Erythroblast (primary cell): ENCODE data around the gene HSD11B1L.

ENCODE experiments used
- GATA1 ChIP-seq: IDR thresholded peaks from 2 replicates; pipeline ENCODE4 v1.6.1; 2011; ENCODE audit warnings: low read depth, mild to moderate bottlenecking, control low read depth, low read length, moderate library complexity
- POLR2A ChIP-seq: IDR thresholded peaks from 2 replicates; pipeline ENCODE4 v1.6.1; 2011; ENCODE audit warnings: mild to moderate bottlenecking, low read length

- TF ChIP-seq POLR2A (no peak), GATA1 (no peak)
These were observed 35.4 kb upstream of the HSD11B1L start for GRCh38 chr19:5645409-5645808.
